A549 (cell line): ENCODE data around the gene KCNQ2. TPM values are rescaled to one million over a fixed set of nuclear protein-coding genes. Genes with fewer than 3 reads are reported as not detected.

ENCODE experiments used
- ATAC-seq, 2 experiments: fragments of 200-7000 bp in 1 of 2; fragments of >200 bp in 1 of 2; cut with Nextera tagmentation in 1 of 2; cut with Tn5 transposase in 1 of 2; 3 replicates each; pipeline versions ENCODE4 v1.8.0 to v1.9.1; 2018 to 2020; ENCODE audit warnings: mild to moderate bottlenecking in 1 of 2, moderate library complexity in 1 of 2
- CTCF ChIA-PET: fragments of 300-600 bp; sonication (Branson Sonifier 250); formaldehyde crosslinking; extraction: SDS; loops from one replicate; lab custom pipeline; 2021; ENCODE audit warnings: antibody characterized with exemption, inconsistent platforms; lab: Yijun Ruan, JAX
- POLR2A ChIA-PET: fragments of 350-600 bp; formaldehyde crosslinking; extraction: SDS; loops from one replicate; lab custom pipeline; 2021; ENCODE audit warnings: antibody characterized with exemption, inconsistent platforms; lab: Yijun Ruan, JAX
- DNase-seq, 2 experiments: peaks; one replicate each; pipeline versions ENCODE4 v3.0.0 to v3.0.0-alpha.2; 2011 to 2016; ENCODE audit warnings: low read depth in 1 of 2, low spot score in 1 of 2
- FAIRE-seq: peaks from 2 replicates; lab custom pipeline; 2011; peaks lifted over from hg19 to GRCh38; lab: Jason Lieb, UNC
- H3K27ac ChIP-seq, 2 experiments: fragments of >200 bp; sonication (Bioruptor Twin); formaldehyde crosslinking; 3 replicates each; pipeline ENCODE4 v1.5.1; 2016 to 2017
- H3K4me1 ChIP-seq: fragments of >200 bp; sonication (Bioruptor Twin); formaldehyde crosslinking; 3 replicates; pipeline ENCODE4 v1.6.1; 2016
- H3K4me2 ChIP-seq: fragments of >200 bp; sonication (Bioruptor Twin); formaldehyde crosslinking; 3 replicates; pipeline ENCODE4 v1.6.1; 2016
- H3K4me3 ChIP-seq: fragments of >200 bp; sonication (Bioruptor Twin); formaldehyde crosslinking; 3 replicates; pipeline ENCODE4 v1.5.1; 2016
- H3K9me3 ChIP-seq: fragments of >200 bp; sonication (Bioruptor Twin); formaldehyde crosslinking; 3 replicates; pipeline ENCODE4 v1.6.1; 2016
- BCL3 ChIP-seq: fragments of >200 bp; sonication (Bioruptor Twin); formaldehyde crosslinking; IDR thresholded peaks from 3 replicates; pipeline ENCODE4 v1.6.1; 2016
- BHLHE40 ChIP-seq: IDR thresholded peaks from 2 replicates; pipeline ENCODE4 v1.6.1; 2012; ENCODE audit warnings: low read depth, low read length, inconsistent platforms
- CEBPB ChIP-seq, 2 experiments: fragments of >200 bp in 1 of 2; sonication (Bioruptor Twin) in 1 of 2; formaldehyde crosslinking in 1 of 2; IDR thresholded peaks; 2 replicates each; pipeline ENCODE4 v1.6.1; 2012 to 2016
- CTCF ChIP-seq: fragments of >200 bp; sonication (Bioruptor Twin); formaldehyde crosslinking; IDR thresholded peaks from 3 replicates; pipeline ENCODE4 v1.5.1; 2016
- GATA3 ChIP-seq: IDR thresholded peaks from 2 replicates; pipeline ENCODE4 v1.6.1; 2012; ENCODE audit warnings: borderline replicate concordance
- HMGXB4 ChIP-seq: fragments of 250-450 bp; sonication (Bioruptor Pico); IDR thresholded peaks from 2 replicates; pipeline ENCODE4 v1.5.0; 2021; ENCODE audit warnings: mild to moderate bottlenecking, moderate library complexity, borderline replicate concordance
- HOXB13 ChIP-seq: fragments of 250-450 bp; sonication (Bioruptor Pico); IDR thresholded peaks from 2 replicates; pipeline ENCODE4 v1.5.0; 2020; ENCODE audit warnings: low read depth, mild to moderate bottlenecking, moderate library complexity
- JUNB ChIP-seq: fragments of >200 bp; sonication (Bioruptor Twin); formaldehyde crosslinking; IDR thresholded peaks from 2 replicates; pipeline ENCODE4 v1.6.1; 2016
- POLR2AphosphoS2 ChIP-seq: conservative IDR thresholded peaks from 2 replicates; pipeline ENCODE4 v1.6.1; 2012; ENCODE audit warnings: low read length, improper control_type of control experiment, inconsistent platforms
- RAD21 ChIP-seq, 2 experiments: fragments of >200 bp in 1 of 2; sonication (Bioruptor Twin) in 1 of 2; formaldehyde crosslinking in 1 of 2; IDR thresholded peaks in 1 of 2; conservative IDR thresholded peaks in 1 of 2; 2 replicates in 1 of 2; 3 replicates in 1 of 2; pipeline ENCODE4 v1.6.1; 2012 to 2018; ENCODE audit warnings: inconsistent platforms in 1 of 2
- RCOR1 ChIP-seq: fragments of 150-350 bp; IDR thresholded peaks from 2 replicates; pipeline ENCODE4 v1.6.1; 2014; ENCODE audit warnings: antibody characterized with exemption, low read length, low read depth
- REST ChIP-seq: fragments of 200-600 bp; sonication (generic); IDR thresholded peaks from 2 replicates; pipeline ENCODE4 v1.6.1; 2016; ENCODE audit warnings: antibody characterized with exemption, mild to moderate bottlenecking, moderate library complexity
- TFCP2L1 ChIP-seq: fragments of 250-450 bp; sonication (Bioruptor Pico); IDR thresholded peaks from 2 replicates; pipeline ENCODE4 v1.5.0; 2021; ENCODE audit warnings: mild to moderate bottlenecking
- TP53 ChIP-seq: fragments of 250-450 bp; sonication (Bioruptor Pico); IDR thresholded peaks from 2 replicates; pipeline ENCODE4 v1.5.0; 2021; ENCODE audit warnings: mild to moderate bottlenecking, moderate library complexity
- USF2 ChIP-seq: fragments of 450-650 bp; IDR thresholded peaks from 2 replicates; pipeline ENCODE4 v1.6.1; 2014; ENCODE audit warnings: antibody characterized with exemption
- ZFP36 ChIP-seq: fragments of 450-650 bp; IDR thresholded peaks from 2 replicates; pipeline ENCODE4 v1.6.1; 2014; ENCODE audit warnings: borderline replicate concordance; ENCODE audit not compliant: partially characterized antibody
- ZSCAN20 ChIP-seq: fragments of 250-450 bp; sonication (Bioruptor Pico); IDR thresholded peaks from 2 replicates; pipeline ENCODE4 v1.8.0; 2022; ENCODE audit warnings: mild to moderate bottlenecking, moderate library complexity
- WGBS: methylation state at CpG from one replicate; pipeline ENCODE4 v1.1.6; 2017; ENCODE audit errors: missing lambda C conversion rate; 5-methylcytosine and 5-hydroxymethylcytosine counted together
- polyA plus RNA-seq, 4 experiments: library from polyadenylated mRNA; depleted of rRNA in 3 of 4; stranded (reverse); fragments of >200 nt; fragmentation: RNase III in 1 of 4; extraction: RNeasy Plus Mini Kit Qiagen cat#74134 plus additional on column Dnase treatment in 1 of 4; gene quantifications; 2 replicates in 3 of 4; 3 replicates in 1 of 4; pipeline ENCODE4 v1.2.3, GENCODE V29; 2011 to 2017

KCNQ2 gene
- polyA plus RNA-seq, 2 of the 4 experiments (the other 2 are of a cell fraction): 0.14 to 0.36 TPM

GRCh38 chr20:63379296-63379695 lies 93.2 kb downstream of the KCNQ2 start:
- no peaks in the 10 kb centered on the region for H3K9me3 ChIP-seq
- 68% methylated on average over 10 of the region's 11 CpGs for WGBS
- H3K27ac ChIP-seq: no peak overlapping the region
- ChIA-PET CTCF (interaction anchor here (1.7 to 9.2 kb wide), 5 partner anchors 54 to 197 kb away, joined by 3 to 139 read pairs (median 32); no protein-coding TSS in a partner anchor), POLR2A (no interaction called here)
- ATAC-seq (no peak), FAIRE-seq (no peak), DNase-seq (no peak)
- no peak overlapping the region for H3K4me3 ChIP-seq
- H3K4me2 ChIP-seq: no peak overlapping the region
- H3K4me1 ChIP-seq: no peaks in the 10 kb centered on the region
- TF ChIP-seq GATA3 (no peak), CTCF (no peak), BHLHE40 (no peak), TP53 (CRISPR knock-in tag) (no peak), TFCP2L1 (CRISPR knock-in tag) (no peak), HOXB13 (no peak), USF2 (no peak), JUNB (no peak), ZFP36 (no peak), ZSCAN20 (CRISPR knock-in tag) (no peak), CEBPB (IDR thresholded peaks at IDR 0.05) (no peak)

GRCh38 chr20:63378626-63379025 lies 93.8 kb downstream of the KCNQ2 start:
- FAIRE-seq (no peak), DNase-seq (no peak), ATAC-seq (no peak)
- ChIA-PET CTCF (interaction anchor here (0.6 to 9.2 kb wide), 8 partner anchors 11 to 847 kb away, joined by 3 to 139 read pairs (median 5); no protein-coding TSS in a partner anchor), POLR2A (no interaction called here)
- no peak overlapping the region for H3K4me2 ChIP-seq
- H3K9me3 ChIP-seq: no peaks in the 10 kb centered on the region
- H3K4me1 ChIP-seq: no peaks in the 10 kb centered on the region
- H3K27ac ChIP-seq: no peak overlapping the region
- TF ChIP-seq RAD21 (conservative IDR thresholded peaks at IDR 0.05 in 1 of 2, IDR thresholded peaks at IDR 0.05 in 1 of 2) (no peak), JUNB (no peak), POLR2AphosphoS2 (no peak), REST (peak; percentile 82), RCOR1 (no peak), BCL3 (no peak), HMGXB4 (no peak)
- H3K4me3 ChIP-seq: no peak overlapping the region
- 51% methylated on average over 12 of the region's 12 CpGs for WGBS
